Muscle layer of colon (tissue), 2 donors: ENCODE measurements around the gene MYL3.

ENCODE experiments used
- H3K27ac ChIP-seq: one replicate; pipeline ENCODE4 v1.7.0; 2013; ENCODE audit warnings: low read depth, mild to moderate bottlenecking, low read length, moderate library complexity
- H3K27me3 ChIP-seq, 2 donors: one replicate each; pipeline ENCODE4 v1.7.0; 2013; ENCODE audit warnings: low read length in 2 of 2, mild to moderate bottlenecking in 2 of 2; ENCODE audit not compliant: insufficient read depth in 2 of 2, control insufficient read depth in 1 of 2
- H3K36me3 ChIP-seq: one replicate; pipeline ENCODE4 v1.7.0; 2013; ENCODE audit warnings: mild to moderate bottlenecking, low read length; ENCODE audit not compliant: insufficient read depth
- H3K4me1 ChIP-seq: one replicate; pipeline ENCODE4 v1.7.0; 2013; ENCODE audit warnings: mild to moderate bottlenecking, low read length; ENCODE audit not compliant: insufficient read depth
- H3K4me3 ChIP-seq, 2 donors: one replicate each; pipeline ENCODE4 v1.7.0; 2013; ENCODE audit warnings: low read length in 2 of 2, low read depth in 1 of 2, mild to moderate bottlenecking in 1 of 2, moderate library complexity in 1 of 2
- H3K9ac ChIP-seq: one replicate; pipeline ENCODE4 v1.7.0; 2013; ENCODE audit warnings: low read length
- H3K9me3 ChIP-seq: one replicate; pipeline ENCODE4 v1.7.0; 2013; ENCODE audit warnings: mild to moderate bottlenecking, low read length
- donor health status: abdominal sarcoma.
- donor health status: Adenocarcinoma of cecum.

The MYL3 gene

DNA sequence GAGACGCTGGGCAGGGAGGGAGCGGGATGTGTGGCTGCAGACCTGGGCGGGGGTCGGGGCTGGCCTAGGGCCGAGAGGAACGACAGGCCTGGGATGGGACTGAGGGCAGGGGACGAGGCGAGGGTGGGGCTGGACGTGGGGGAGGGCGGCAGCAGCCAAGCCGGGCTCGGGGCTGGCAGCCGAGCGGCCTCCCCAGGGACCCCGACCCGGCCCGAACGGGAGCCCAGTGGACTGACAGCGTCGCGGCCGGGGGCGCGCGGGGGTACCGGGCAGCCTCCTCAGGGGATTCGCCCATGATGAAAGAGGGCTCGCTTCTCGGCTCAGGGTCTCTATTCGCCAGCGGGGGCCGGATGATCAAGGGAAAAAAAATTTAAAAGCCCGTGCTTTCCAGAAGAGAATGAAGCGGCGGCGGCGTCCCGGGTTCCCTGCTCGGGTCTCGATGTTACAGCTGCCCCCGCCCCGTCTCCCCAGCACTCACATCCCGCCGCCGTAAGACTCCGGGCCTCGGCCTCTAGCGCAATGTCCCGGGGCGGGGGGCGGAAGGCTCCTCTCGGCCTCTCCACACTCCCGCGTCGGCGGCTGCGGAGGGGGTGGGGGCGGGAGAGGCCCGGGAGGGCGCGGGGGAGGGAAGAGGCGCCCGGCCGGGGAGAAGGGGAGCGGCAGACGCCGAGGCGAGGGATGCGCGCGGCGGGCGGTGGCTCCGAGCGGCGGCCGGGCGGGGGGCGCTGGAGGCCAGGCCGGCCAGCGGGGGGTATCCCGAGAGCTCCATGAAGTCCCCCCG lies 18.5 kb upstream of the MYL3 start:
- peaks cover 12% of the 10 kb centered on the region for H3K4me1 ChIP-seq
- no peaks in the 10 kb centered on the region for H3K36me3 ChIP-seq
- H3K27ac ChIP-seq, result no peak overlapping the region
- no peaks in the 10 kb centered on the region for H3K9me3 ChIP-seq
- no peak overlapping the region for H3K9ac ChIP-seq
- H3K4me3 ChIP-seq, result peak overlapping the region in 1 of 2 donors; percentile 58
- peaks cover 0 to 25% of the 10 kb centered on the region in 2 donors for H3K27me3 ChIP-seq

DNA sequence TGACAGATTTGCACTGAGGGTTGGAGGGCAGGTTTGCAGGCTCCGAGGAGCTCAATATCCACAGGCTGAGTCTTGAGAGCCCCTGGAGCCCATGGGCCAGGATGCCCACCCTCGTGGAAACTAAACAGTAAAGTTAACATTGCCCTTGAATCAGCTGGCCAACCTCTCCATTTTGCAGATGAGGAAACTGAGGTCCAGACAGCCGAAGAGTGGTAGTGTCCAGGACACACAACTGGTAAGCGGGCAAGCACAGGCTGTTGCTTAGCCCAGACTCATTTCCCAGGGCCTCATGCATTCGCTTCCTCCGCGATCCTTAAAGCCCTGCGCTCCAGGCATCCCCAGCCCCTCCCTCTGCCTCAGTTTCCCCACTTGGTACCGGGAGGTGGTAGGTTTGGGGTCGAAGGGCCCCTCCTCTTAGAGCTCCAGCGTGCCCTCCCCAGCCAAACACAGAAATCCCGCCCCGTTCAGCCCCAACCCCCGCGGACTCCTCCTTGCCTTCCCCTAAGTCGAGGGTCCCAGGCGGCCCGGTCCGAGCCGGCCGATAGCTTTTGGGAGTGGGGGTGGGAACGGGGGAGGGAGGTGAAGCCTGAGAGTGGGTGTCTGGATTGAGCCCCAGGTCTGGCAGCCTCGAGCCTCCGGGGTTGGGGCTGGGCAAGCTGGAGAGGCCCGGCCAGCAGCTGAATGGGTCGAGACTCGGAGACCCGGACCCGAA lies 17.8 kb upstream of the MYL3 start:
- no peak overlapping the region for H3K27ac ChIP-seq

GRCh38 chr3:46878781-46879436 lies 15.7 kb upstream of the MYL3 start:
- Histone ChIP-seq H3K27me3 (peaks cover 0 to 18% of the 10 kb centered on the region in 2 donors), H3K4me1 (peaks cover 24% of the 10 kb centered on the region), H3K36me3 (no peaks in the 10 kb centered on the region), H3K9ac (no peak overlapping the region), H3K27ac (no peak overlapping the region), H3K4me3 (no peak overlapping the region), H3K9me3 (no peaks in the 10 kb centered on the region)

More for the DNA sequence above, 17.8 kb upstream of the MYL3 start:
- H3K9ac ChIP-seq, result no peak overlapping the region
- H3K27me3 ChIP-seq, result peaks cover 0 to 25% of the 10 kb centered on the region in 2 donors
- H3K4me1 ChIP-seq, result peaks cover 12% of the 10 kb centered on the region
- no peaks in the 10 kb centered on the region for H3K9me3 ChIP-seq
- H3K36me3 ChIP-seq, result no peaks in the 10 kb centered on the region
- H3K4me3 ChIP-seq, result peak overlapping the region in 1 of 2 donors; percentile 47

DNA sequence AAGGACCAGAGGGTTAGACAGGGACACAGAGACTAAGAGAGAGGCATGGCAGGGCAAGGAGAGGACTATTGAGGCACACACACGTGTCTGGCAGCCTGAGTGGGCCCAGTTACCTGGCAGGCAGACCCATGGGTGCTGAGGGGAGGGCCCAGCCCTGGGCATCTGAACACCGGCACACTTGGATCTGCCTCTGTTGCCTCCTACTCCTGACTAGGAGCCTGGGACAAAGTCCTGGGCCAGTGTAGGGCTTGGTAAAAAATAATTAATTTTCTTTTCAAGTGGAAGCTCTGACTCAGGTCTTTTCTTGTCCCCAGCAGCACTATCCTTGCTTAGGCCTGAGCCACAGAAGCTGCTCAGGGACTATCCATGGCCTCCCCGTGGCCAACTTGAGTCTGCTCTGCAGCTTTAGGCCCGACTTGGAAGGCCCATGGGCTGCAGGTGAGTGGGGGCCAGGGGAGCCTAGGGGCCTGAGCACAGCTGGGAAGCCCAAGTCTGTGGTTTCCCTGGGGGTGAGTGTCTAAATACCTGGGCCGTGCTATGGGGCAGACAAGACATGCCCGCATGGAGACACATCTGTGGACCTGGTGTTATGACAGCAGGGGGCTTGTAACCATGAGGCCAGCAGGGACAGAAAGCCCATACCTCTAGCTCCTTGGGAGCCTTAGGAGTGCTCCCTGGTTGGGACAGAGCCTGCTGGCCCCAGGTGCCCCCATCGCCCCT lies 14.3 kb upstream of the MYL3 start, which contains the start of gene PTH1R:
Gene PTH1R, plus strand, starts transcription at position 316 of the 720 bp plus-strand sequence. CDS start 5,839 bp downstream, outside the sequence.
- peaks cover 0 to 15% of the 10 kb centered on the region in 2 donors for H3K27me3 ChIP-seq
- no peaks in the 10 kb centered on the region for H3K9me3 ChIP-seq
- no peak within 1 kb of the TSS for H3K4me3 ChIP-seq
- H3K36me3 ChIP-seq, result no peaks in the 10 kb centered on the region
- peaks cover 26% of the 10 kb centered on the region for H3K4me1 ChIP-seq
- no peak within 1 kb of the TSS for H3K9ac ChIP-seq
- no peak within 1 kb of the TSS for H3K27ac ChIP-seq

- Histone ChIP-seq H3K4me1 (peaks cover 26% of the 10 kb centered on the region), H3K27ac (no peak overlapping the region), H3K4me3 (no peak overlapping the region)
Measured at GRCh38 chr3:46876313-46877300, 13.4 kb upstream of the MYL3 start.

GRCh38 chr3:46875560-46875959 lies 12.3 kb upstream of the MYL3 start:
- Histone ChIP-seq H3K9ac (no peak overlapping the region), H3K9me3 (no peaks in the 10 kb centered on the region), H3K4me3 (no peak overlapping the region), H3K4me1 (peaks cover 26% of the 10 kb centered on the region), H3K27ac (no peak overlapping the region), H3K27me3 (no peaks in the 10 kb centered on the region), H3K36me3 (no peaks in the 10 kb centered on the region)

More at GRCh38 chr3:46876313-46877300, 13.4 kb upstream of the MYL3 start:
- Histone ChIP-seq H3K36me3 (no peaks in the 10 kb centered on the region), H3K9ac (no peak overlapping the region), H3K27me3 (peaks cover 0 to 8% of the 10 kb centered on the region in 2 donors), H3K9me3 (no peaks in the 10 kb centered on the region)

GRCh38 chr3:46874430-46874829 lies 11.2 kb upstream of the MYL3 start:
- H3K4me3 ChIP-seq, result no peak overlapping the region
- no peak overlapping the region for H3K27ac ChIP-seq
- no peaks in the 10 kb centered on the region for H3K27me3 ChIP-seq
- peaks cover 26% of the 10 kb centered on the region for H3K4me1 ChIP-seq
- H3K9me3 ChIP-seq, result no peaks in the 10 kb centered on the region
- no peaks in the 10 kb centered on the region for H3K36me3 ChIP-seq
- no peak overlapping the region for H3K9ac ChIP-seq

DNA sequence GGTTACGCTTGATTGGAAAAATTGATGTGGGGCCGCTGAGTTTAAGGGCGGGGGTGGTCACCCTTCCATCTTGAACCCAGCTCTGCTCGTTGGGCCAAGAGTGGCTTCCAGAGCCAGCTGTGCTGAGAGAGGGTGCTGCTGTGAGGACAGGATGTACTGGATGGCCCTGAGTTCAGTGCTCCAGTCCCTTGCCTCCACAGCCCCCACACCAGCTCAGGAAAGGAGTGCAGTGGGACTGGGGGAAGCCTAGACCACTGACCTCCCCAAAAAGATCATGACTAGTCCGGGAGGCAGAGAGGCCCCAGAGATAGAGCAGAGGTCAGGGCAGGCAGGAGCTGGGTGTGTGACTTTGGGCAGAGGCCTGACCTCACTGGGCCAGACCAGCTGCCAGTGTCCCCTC lies 10.3 kb upstream of the MYL3 start:
- H3K4me1 ChIP-seq, result peaks cover 19% of the 10 kb centered on the region
- H3K9ac ChIP-seq, result no peak overlapping the region
- H3K27ac ChIP-seq, result no peak overlapping the region

GRCh38 chr3:46871222-46871621 lies 8.0 kb upstream of the MYL3 start:
- peaks cover 37% of the 10 kb centered on the region for H3K4me1 ChIP-seq
- no peak overlapping the region for H3K27ac ChIP-seq
- H3K9ac ChIP-seq, result no peak overlapping the region

More for the DNA sequence above, 10.3 kb upstream of the MYL3 start:
- Histone ChIP-seq H3K36me3 (no peaks in the 10 kb centered on the region), H3K9me3 (no peaks in the 10 kb centered on the region), H3K4me3 (no peak overlapping the region), H3K27me3 (no peaks in the 10 kb centered on the region)

DNA sequence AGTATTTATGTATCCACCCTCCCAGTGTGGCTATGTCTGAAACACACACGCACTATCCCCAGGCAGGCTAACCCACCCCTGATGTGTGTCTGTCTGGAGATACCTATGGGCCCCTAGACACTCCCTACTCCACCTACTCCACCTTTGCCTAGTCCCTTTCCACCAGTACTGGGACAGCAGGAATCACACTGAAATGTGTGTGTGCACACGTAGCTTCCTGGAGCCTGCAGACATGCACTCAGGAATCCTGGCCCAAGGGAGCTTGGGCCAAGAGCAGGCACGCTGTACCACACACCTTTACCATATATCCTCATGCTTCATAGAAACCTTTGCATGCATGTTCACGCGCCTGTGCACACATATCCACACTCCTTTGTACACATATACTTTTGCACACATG lies 7.4 kb upstream of the MYL3 start:
- no peaks in the 10 kb centered on the region for H3K36me3 ChIP-seq
- no peak overlapping the region for H3K9ac ChIP-seq
- no peaks in the 10 kb centered on the region for H3K27me3 ChIP-seq
- H3K9me3 ChIP-seq, result no peaks in the 10 kb centered on the region
- no peak overlapping the region for H3K4me3 ChIP-seq
- no peak overlapping the region for H3K27ac ChIP-seq
- peaks cover 37% of the 10 kb centered on the region for H3K4me1 ChIP-seq

More at GRCh38 chr3:46871222-46871621, 8.0 kb upstream of the MYL3 start:
- H3K9me3 ChIP-seq, result no peaks in the 10 kb centered on the region
- H3K27me3 ChIP-seq, result no peaks in the 10 kb centered on the region
- no peak overlapping the region for H3K4me3 ChIP-seq
- H3K36me3 ChIP-seq, result no peaks in the 10 kb centered on the region
